Activated T-cell treated with anti-CD3 and anti-CD28 coated beads, Interleukin-2, amount 50 U/mL, for 4 hours (primary cell): ENCODE data around the gene PPM1F. TPM values are rescaled to one million over a fixed set of nuclear protein-coding genes. Genes with fewer than 3 reads are reported as not detected.
A peak's percentile ranks its signal among the peaks of the same experiment; 100 is the strongest.
"Not testable (repeated sequence)": the region's sequence is repeated elsewhere in the genome, so short reads cannot be mapped to it uniquely, and the experiment has no call there.

Source experiments
- ATAC-seq, 2 donors: fragments of 200-7000 bp; cut with Tn5 transposase; one replicate each; pipeline ENCODE4 v1.10.0; 2021
- DNase-seq: peaks from one replicate; pipeline ENCODE4 v3.0.0-alpha.2; 2020
- H3K27me3 Mint-ChIP-seq: one replicate; pipeline ENCODE4 v1.8.0; 2021; ENCODE audit warnings: low read depth, mixed read lengths
- H3K36me3 Mint-ChIP-seq: one replicate; pipeline ENCODE4 v1.8.0; 2022; ENCODE audit warnings: mixed read lengths; ENCODE audit not compliant: insufficient read depth
- H3K4me1 Mint-ChIP-seq: one replicate; pipeline ENCODE4 v1.8.0; 2021; ENCODE audit warnings: low read depth, mixed read lengths
- H3K4me3 Mint-ChIP-seq: one replicate; pipeline ENCODE4 v1.8.0; 2021; ENCODE audit warnings: mild to moderate bottlenecking, moderate library complexity, mixed read lengths
- H3K9me3 Mint-ChIP-seq: one replicate; pipeline ENCODE4 v1.8.0; 2021; ENCODE audit warnings: mixed read lengths
- total RNA-seq, 3 donors: library from RNA; stranded (reverse); gene quantifications; one replicate each; pipeline ENCODE4 v1.2.1, GENCODE V29; 2021

The PPM1F gene
- total RNA-seq, 3 donors from 2014 or later = 28.2 to 36.8 (median 30.8) TPM

GRCh38 chr22:21898354-21898896 is 54.2 kb downstream of the PPM1F start:
- ATAC-seq (no peak), DNase-seq (no peak)
- Mint-ChIP-seq H3K27me3 (no peaks in the 10 kb centered on the region), H3K4me1 (no peaks in the 10 kb centered on the region), H3K4me3 (no peak overlapping the region), H3K9me3 (no peaks in the 10 kb centered on the region), H3K36me3 (no peaks in the 10 kb centered on the region)

DNA sequence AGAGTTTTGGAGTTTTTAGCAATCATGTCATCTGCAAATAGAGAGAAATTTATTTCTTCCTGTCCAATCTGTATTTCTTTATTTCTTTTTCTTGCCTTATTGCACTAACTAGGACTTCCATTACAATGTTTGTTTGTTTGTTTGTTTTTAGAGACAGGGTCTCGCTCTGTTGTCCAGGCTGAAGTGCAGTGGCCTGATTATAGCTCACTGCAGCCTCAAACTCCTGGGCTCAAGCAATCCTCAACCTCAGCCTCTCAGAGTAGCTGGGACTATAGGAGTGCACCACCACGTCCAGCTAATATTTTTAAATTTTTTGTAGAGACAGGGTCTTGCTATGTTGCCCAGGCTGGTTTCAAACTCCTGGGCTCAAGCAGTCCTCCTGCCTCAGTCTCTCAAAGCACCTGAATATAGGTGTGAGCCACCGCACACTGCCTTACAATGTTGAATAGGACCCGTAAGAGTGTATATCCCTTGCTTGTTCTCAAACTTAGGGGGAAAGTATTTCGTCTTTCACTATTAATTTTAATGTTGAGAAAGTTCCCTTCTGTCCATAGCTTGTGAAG is 55.6 kb downstream of the PPM1F start:
- no peaks in the 10 kb centered on the region for H3K36me3 Mint-ChIP-seq
- H3K9me3 Mint-ChIP-seq = no peaks in the 10 kb centered on the region
- H3K4me1 Mint-ChIP-seq = no peaks in the 10 kb centered on the region
- no peak for DNase-seq
- no peaks in the 10 kb centered on the region for H3K27me3 Mint-ChIP-seq
- ATAC-seq = no peak
- no peak overlapping the region for H3K4me3 Mint-ChIP-seq

DNA sequence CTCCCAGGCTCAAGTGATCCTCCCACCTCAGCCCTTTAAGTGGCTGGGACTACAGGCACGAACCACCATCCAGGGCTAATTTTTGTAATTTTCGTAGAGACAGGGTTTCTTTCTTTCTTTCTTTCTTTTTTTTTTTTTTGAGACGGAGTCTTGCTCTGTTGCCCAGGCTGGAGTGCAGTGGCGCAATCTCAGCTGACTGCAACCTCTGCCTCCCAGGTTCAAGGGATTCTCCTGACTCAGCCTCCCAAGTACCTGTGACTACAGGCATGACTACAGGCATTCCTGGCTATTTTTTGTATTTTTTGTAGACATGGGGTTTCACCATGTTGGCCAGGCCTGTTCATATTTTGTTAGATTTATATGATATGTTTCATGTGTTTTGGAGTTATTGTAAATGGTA is 56.4 kb downstream of the PPM1F start:
- ATAC-seq, H3K36me3 Mint-ChIP-seq, DNase-seq, H3K27me3 Mint-ChIP-seq, H3K4me3 Mint-ChIP-seq, H3K4me1 Mint-ChIP-seq, H3K9me3 Mint-ChIP-seq: not testable (repeated sequence)

DNA sequence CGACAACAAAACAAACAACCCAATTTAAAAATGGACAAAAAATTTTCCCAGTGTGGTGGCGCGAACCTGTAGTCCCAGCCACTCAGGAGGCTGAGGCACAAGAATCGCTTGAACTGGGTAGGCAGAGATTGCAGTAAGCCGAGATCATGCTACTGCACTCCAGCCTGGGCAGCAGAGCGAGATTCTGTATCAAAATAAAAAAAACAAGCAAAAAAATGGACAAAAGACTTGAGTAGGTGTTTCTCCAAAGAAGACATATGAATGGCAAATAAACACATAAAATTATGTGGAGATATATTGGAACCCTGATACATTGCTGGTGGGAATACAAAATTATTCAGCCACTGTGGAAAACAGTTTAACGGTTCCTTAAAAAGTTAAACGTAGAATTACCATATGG is 57.8 kb downstream of the PPM1F start:
- Mint-ChIP-seq H3K27me3 (no peaks in the 10 kb centered on the region), H3K36me3 (no peaks in the 10 kb centered on the region), H3K4me1 (no peaks in the 10 kb centered on the region), H3K9me3 (no peaks in the 10 kb centered on the region), H3K4me3 (no peak overlapping the region)
- DNase-seq (no peak), ATAC-seq (no peak)

DNA sequence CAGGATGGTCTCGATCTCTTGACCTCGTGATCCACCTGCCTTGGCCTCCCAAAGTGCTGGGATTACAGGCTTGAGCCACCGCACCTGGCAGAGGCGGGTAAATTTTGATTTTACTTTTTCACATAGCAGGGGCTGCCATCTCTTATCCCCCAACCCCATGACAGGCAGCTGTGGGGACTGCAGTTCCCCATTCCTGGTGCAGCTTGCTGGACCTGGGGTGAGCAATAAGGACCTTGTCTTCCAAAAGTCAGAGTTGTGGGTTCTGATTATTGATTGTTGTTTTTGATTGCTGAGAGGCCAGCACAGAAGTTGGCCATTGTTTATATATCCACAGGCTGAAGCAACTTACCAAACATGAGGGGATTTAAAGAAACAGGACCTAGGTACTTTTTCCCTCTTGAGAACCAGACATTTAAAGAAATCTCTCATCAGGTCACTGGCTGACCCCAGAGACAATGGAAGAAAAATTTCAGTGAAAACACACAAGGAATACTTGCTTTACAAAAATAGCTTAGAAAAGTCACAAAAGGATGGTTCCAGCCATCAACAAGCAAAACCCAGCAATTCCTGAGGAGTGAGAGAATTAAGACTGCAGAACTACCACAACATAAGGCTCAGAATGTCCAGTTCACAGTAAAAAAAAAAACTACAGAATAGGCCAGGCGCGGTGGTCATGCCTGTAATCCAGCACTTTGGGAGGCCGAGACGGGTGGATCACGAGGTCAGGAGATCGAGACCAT is 63.2 kb downstream of the PPM1F start:
- Mint-ChIP-seq H3K27me3 (no peaks in the 10 kb centered on the region), H3K4me1 (no peaks in the 10 kb centered on the region), H3K9me3 (no peaks in the 10 kb centered on the region), H3K4me3 (no peak overlapping the region), H3K36me3 (no peaks in the 10 kb centered on the region)
- ATAC-seq (no peak), DNase-seq (no peak)

- Mint-ChIP-seq H3K9me3 (no peaks in the 10 kb centered on the region), H3K36me3 (no peaks in the 10 kb centered on the region)
- ATAC-seq = no peak
Measured at GRCh38 chr22:21887841-21888240, 64.8 kb downstream of the PPM1F start.

DNA sequence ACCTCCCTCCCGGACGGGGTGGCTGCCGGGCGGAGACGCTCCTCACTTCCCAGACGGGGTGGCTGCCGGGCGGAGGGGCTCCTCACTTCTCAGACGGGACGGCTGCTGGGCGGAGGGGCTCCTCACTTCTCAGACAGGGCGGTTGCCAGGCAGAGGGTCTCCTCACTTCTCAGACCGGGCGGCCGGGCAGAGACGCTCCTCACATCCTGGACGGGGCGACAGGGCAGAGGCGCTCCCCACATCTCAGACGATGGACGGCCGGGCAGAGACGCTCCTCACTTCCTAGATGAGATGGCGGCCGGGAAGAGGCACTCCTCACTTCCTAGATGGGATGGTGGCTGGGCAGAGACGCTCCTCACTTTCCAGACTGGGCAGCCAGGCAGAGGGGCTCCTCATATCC is 68.7 kb downstream of the PPM1F start:
- DNase-seq, H3K36me3 Mint-ChIP-seq, H3K9me3 Mint-ChIP-seq, H3K27me3 Mint-ChIP-seq, ATAC-seq, H3K4me1 Mint-ChIP-seq, H3K4me3 Mint-ChIP-seq: not testable (repeated sequence)

More at GRCh38 chr22:21887841-21888240, 64.8 kb downstream of the PPM1F start:
- no peak for DNase-seq
- Mint-ChIP-seq H3K27me3 (no peaks in the 10 kb centered on the region), H3K4me1 (no peaks in the 10 kb centered on the region), H3K4me3 (no peak overlapping the region)

- not testable (repeated sequence) for H3K4me1 Mint-ChIP-seq, H3K9me3 Mint-ChIP-seq, H3K4me3 Mint-ChIP-seq, ATAC-seq, DNase-seq, H3K36me3 Mint-ChIP-seq, H3K27me3 Mint-ChIP-seq
Measured at GRCh38 chr22:21882754-21883333, 69.8 kb downstream of the PPM1F start.

DNA sequence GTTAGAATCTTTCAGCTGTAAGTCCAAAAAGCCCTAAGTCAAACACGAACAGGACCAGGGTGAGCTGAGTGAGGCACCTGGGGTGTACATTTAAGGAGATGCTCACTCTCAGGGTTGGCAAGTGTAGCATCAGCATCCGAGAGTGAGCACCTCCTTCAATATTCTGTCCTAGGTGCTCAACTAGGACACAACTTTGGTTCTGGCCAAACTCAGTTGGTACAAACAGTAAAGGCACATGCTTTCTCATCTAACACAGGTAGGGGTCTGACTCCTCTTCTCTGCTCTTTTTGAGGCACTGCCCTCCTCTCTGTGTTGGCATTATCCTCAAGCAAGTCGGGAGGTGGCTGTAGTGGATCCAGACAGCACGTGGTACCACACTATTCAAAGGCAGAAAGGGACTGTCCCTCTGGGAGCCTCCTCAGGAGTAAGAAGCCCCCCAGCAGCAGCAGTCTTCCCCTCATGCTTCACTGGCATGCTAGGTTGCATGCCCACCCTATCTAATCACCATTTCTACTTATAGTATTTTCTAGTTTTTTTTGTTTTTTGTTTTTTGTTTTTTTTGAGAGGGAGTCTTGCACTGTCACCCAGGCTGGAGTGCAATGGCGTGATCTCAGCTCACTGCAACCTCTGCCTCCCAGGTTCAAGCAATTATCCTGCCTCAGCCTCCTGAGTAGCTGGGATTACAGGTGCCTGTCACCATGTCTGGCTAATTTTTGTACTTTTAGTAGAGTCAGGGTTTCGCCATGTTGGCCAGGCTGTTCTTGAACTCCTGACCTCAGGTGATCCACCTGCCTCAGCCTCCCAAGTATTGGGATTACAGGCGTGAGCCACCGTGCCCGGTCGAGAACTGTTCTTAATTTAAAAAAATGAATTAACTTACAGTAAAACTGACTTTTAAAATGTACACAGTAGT is 70.6 kb downstream of the PPM1F start:
- ATAC-seq (no peak), DNase-seq (no peak)
- Mint-ChIP-seq H3K27me3 (no peaks in the 10 kb centered on the region), H3K36me3 (no peaks in the 10 kb centered on the region), H3K9me3 (no peaks in the 10 kb centered on the region), H3K4me3 (no peak overlapping the region), H3K4me1 (peaks cover 1% of the 10 kb centered on the region)

DNA sequence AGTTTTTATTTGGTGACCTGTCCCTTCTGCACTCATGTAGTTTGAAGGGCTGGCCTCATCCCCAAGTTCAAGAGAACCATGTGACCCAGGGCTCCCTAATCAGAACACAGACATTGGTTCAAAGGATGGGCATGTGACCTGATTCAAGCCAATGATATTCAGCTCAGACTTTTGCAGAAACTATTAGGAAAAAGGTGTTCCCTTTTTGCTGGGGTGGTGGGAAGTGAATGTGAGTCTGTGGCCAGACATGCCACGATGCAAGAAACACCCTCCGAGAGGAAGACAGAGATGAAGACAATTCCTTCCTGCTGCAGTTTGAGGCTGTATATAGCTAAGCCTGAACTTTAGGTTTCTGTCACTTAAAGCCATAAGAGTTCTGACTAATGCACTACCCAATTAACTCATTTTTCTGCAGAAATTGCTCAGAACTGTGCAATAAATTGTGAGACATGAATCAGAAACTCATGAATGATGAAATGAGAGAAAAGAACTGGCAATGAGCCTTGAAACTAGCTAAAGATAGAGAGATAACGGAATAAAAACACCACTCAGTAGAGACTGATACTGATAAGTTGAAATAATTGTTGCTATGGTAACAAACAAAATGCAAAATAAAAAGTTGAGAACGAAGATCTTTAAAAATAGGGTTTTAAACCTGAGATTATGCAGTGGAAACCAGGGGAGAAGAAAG is 76.0 kb downstream of the PPM1F start:
- Mint-ChIP-seq H3K4me3 (peak overlapping the region; percentile 12), H3K4me1 (peaks cover 17% of the 10 kb centered on the region), H3K9me3 (no peaks in the 10 kb centered on the region), H3K27me3 (no peaks in the 10 kb centered on the region), H3K36me3 (no peaks in the 10 kb centered on the region)
- ATAC-seq = peak; percentile 96 to 98
- DNase-seq = no peak

- H3K36me3 Mint-ChIP-seq, H3K9me3 Mint-ChIP-seq, ATAC-seq, H3K4me3 Mint-ChIP-seq, DNase-seq, H3K27me3 Mint-ChIP-seq: not testable (repeated sequence)
- H3K4me1 Mint-ChIP-seq = peaks cover 17% of the 10 kb centered on the region
Measured at GRCh38 chr22:21874953-21875352, 77.7 kb downstream of the PPM1F start.

GRCh38 chr22:21873619-21874018 is 79.0 kb downstream of the PPM1F start:
- Mint-ChIP-seq H3K27me3 (no peaks in the 10 kb centered on the region), H3K9me3 (no peaks in the 10 kb centered on the region), H3K4me1 (peaks cover 21% of the 10 kb centered on the region), H3K4me3 (no peak overlapping the region), H3K36me3 (no peaks in the 10 kb centered on the region)
- no peak for DNase-seq
- no peak for ATAC-seq

DNA sequence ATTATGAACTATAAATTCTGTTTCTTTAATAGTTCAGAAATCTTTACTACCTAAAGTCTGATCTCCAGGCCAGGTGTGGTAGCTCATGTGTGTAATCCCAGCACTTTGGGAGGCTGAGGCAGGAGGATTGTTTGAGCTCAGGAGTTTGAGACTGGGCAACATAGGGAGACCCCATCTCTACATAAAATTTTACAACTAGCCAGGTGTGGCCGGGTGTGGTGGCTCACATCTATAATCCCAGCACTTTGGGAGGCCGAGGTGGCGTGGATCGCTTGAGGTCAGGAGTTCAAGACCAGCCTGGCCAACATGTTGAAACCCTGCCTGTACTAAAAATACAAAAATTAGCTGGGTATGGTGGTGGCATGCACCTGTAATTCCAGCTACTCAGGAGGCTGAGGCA is 79.9 kb downstream of the PPM1F start:
- H3K4me1 Mint-ChIP-seq = peaks cover 28% of the 10 kb centered on the region
- H3K27me3 Mint-ChIP-seq, ATAC-seq, H3K36me3 Mint-ChIP-seq, H3K4me3 Mint-ChIP-seq, DNase-seq, H3K9me3 Mint-ChIP-seq: not testable (repeated sequence)
